Stimulated activated CD4-positive, alpha-beta T cell treated with anti-CD3 and anti-CD28 coated beads, Interleukin-4, amount 100 ng/mL, for 1 hour (primary cell): ENCODE data around the gene FADD.

Experiments used
- DNase-seq: peaks from one replicate; pipeline ENCODE4 v3.0.0-alpha.2; 2020

The FADD gene

GRCh38 chr11:70241709-70242108 lies 38.6 kb downstream of the FADD start:
- no peak for DNase-seq

- no peak for DNase-seq
Measured at GRCh38 chr11:70242885-70243284, 39.8 kb downstream of the FADD start.

GRCh38 chr11:70243912-70244652 lies 41.0 kb downstream of the FADD start:
- DNase-seq: no peak

- no peak for DNase-seq
Measured at GRCh38 chr11:70244698-70245097, 41.6 kb downstream of the FADD start.

GRCh38 chr11:70246196-70246595 lies 43.1 kb downstream of the FADD start:
- DNase-seq: no peak

- DNase-seq: no peak
Measured at GRCh38 chr11:70247042-70247709, 44.1 kb downstream of the FADD start.

GRCh38 chr11:70247710-70248072 lies 44.6 kb downstream of the FADD start:
- no peak for DNase-seq

GRCh38 chr11:70250876-70251658 lies 48.0 kb downstream of the FADD start:
- DNase-seq: no peak

- DNase-seq: no peak
Measured at GRCh38 chr11:70251659-70252321, 48.7 kb downstream of the FADD start.

GRCh38 chr11:70252844-70253243 lies 49.7 kb downstream of the FADD start:
- no peak for DNase-seq

- no peak for DNase-seq
Measured at GRCh38 chr11:70255477-70256116, 52.5 kb downstream of the FADD start.
